ENCODE data around the gene FCRL1. TPM values are rescaled to one million over a fixed set of nuclear protein-coding genes. Genes with fewer than 3 reads are reported as not detected.

Gene FCRL1
- total RNA-seq, 1 donor from 2014 or later = not detected

Other genes starting within 250 kb of the FCRL1 start
- gene FCRL4, start 222.0 kb downstream of the FCRL1 start, total RNA-seq = not detected
- not detected for gene FCRL3, start 119.4 kb downstream of the FCRL1 start, total RNA-seq
- gene FCRL2, start 43.0 kb downstream of the FCRL1 start, total RNA-seq = not detected
- 11.9 TPM for gene CD5L, start 21.7 kb upstream of the FCRL1 start, total RNA-seq
- 2.2 TPM for gene KIRREL1, start 173.5 kb upstream of the FCRL1 start, total RNA-seq